HUES48 (cell line): ENCODE measurements around the gene IFT25.
A peak's percentile ranks its signal among the peaks of the same experiment; 100 is the strongest.

Experiments
- H3K27ac ChIP-seq: one replicate; pipeline ENCODE4 v1.7.0; 2013; ENCODE audit warnings: low read depth, low read length, inconsistent platforms
- H3K27me3 ChIP-seq: 2 replicates; pipeline ENCODE4 v1.6.1; 2013; ENCODE audit warnings: mild to moderate bottlenecking, low read length; ENCODE audit not compliant: control insufficient read depth, insufficient read depth
- H3K36me3 ChIP-seq: 2 replicates; pipeline ENCODE4 v1.6.1; 2013; ENCODE audit warnings: low read length; ENCODE audit not compliant: control insufficient read depth, insufficient read depth
- H3K4me1 ChIP-seq: 2 replicates; pipeline ENCODE4 v1.6.1; 2013; ENCODE audit warnings: mild to moderate bottlenecking, low read length; ENCODE audit not compliant: control insufficient read depth, insufficient read depth
- H3K4me3 ChIP-seq: 2 replicates; pipeline ENCODE4 v1.5.1; 2013; ENCODE audit warnings: mild to moderate bottlenecking, low read depth, low read length
- H3K9ac ChIP-seq: 2 replicates; pipeline ENCODE4 v1.6.1; 2013; ENCODE audit warnings: mild to moderate bottlenecking, low read depth, low read length, moderate library complexity
- H3K9me3 ChIP-seq: 2 replicates; pipeline ENCODE4 v1.6.1; 2013; ENCODE audit warnings: low read length; ENCODE audit not compliant: control insufficient read depth, insufficient read depth

Gene IFT25

DNA sequence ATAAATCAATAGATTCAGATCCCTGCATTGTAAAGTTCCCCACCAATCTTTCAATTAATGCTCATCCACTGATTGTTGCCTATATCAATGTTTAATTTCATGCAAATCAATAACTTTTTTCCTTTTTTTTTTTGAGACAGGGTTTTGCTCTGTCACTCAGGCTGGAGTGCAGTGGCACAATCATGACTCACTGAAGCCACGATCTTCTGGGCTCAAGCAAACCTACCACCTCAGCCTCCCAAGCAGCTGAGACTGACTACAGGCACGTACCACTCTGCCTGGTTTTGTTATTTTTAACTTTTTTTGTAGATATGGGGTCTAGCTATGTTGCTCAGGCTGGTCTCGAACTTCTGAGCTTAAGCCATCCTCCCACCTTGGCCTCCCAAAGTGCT lies 25.8 kb downstream of the IFT25 start:
- Histone ChIP-seq H3K27me3 (no peaks in the 10 kb centered on the region), H3K9ac (no peak overlapping the region), H3K27ac (no peak overlapping the region), H3K36me3 (peaks cover 22% of the 10 kb centered on the region), H3K4me1 (peaks cover 5% of the 10 kb centered on the region; the same call in 1 of the 2 replicates), H3K9me3 (no peaks in the 10 kb centered on the region), H3K4me3 (no peak overlapping the region)

- no peak overlapping the region for H3K9ac ChIP-seq
- no peak overlapping the region for H3K4me3 ChIP-seq
- H3K9me3 ChIP-seq, result no peaks in the 10 kb centered on the region
- no peak overlapping the region for H3K27ac ChIP-seq
- no peaks in the 10 kb centered on the region for H3K27me3 ChIP-seq
- H3K36me3 ChIP-seq, result peaks cover 16% of the 10 kb centered on the region
- peaks cover 19% of the 10 kb centered on the region for H3K4me1 ChIP-seq
These were observed 27.2 kb downstream of the IFT25 start for GRCh38 chr1:53918343-53918742.

DNA sequence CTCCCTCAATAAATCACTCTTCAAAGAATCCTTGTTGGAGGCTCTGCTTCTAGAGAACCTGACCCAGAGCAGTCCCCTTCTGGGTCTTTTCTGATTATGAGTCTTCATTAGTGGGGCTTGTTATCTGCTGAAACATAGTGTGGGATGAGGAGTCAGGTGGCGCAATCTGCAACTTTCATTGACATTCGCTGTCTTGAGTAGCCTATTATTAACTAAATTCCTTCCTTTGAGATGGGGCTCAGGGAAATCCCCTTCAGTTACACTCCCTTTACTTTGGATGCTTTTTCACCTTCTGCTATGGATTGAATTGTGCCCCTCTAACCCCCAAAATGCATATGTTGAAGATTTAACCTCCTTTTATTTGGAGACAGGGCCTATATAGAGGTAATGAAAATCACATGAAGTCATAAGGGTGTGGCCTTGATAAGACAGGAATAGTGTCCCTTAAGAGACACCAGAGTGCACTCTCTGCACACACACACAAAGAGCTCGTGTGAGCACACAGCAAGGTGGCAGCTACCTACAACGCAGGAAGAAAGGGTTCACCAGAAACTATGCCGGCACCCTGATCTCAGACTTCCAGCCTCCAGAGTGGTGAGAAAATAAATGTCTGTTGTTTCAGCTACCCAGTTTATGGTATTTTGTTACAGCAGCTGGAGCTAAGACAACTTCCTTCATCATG lies 32.0 kb downstream of the IFT25 start:
- no peak overlapping the region for H3K9ac ChIP-seq
- no peaks in the 10 kb centered on the region for H3K27me3 ChIP-seq
- H3K36me3 ChIP-seq, result no peaks in the 10 kb centered on the region
- H3K27ac ChIP-seq, result peak overlapping the region; percentile 56
- H3K9me3 ChIP-seq, result no peaks in the 10 kb centered on the region
- peaks cover 25% of the 10 kb centered on the region for H3K4me1 ChIP-seq
- H3K4me3 ChIP-seq, result no peak overlapping the region

GRCh38 chr1:53911442-53911841 lies 34.1 kb downstream of the IFT25 start:
- H3K4me1 ChIP-seq, result peaks cover 25% of the 10 kb centered on the region
- no peak overlapping the region for H3K9ac ChIP-seq
- H3K27ac ChIP-seq, result no peak overlapping the region
- H3K4me3 ChIP-seq, result no peak overlapping the region
- no peaks in the 10 kb centered on the region for H3K9me3 ChIP-seq
- no peaks in the 10 kb centered on the region for H3K27me3 ChIP-seq
- H3K36me3 ChIP-seq, result no peaks in the 10 kb centered on the region

- H3K27me3 ChIP-seq, result no peaks in the 10 kb centered on the region
- H3K27ac ChIP-seq, result no peak overlapping the region
- no peaks in the 10 kb centered on the region for H3K36me3 ChIP-seq
- H3K4me3 ChIP-seq, result no peak overlapping the region
- H3K9me3 ChIP-seq, result no peaks in the 10 kb centered on the region
- H3K4me1 ChIP-seq, result peaks cover 22% of the 10 kb centered on the region
- H3K9ac ChIP-seq, result no peak overlapping the region
These were observed 35.6 kb downstream of the IFT25 start for GRCh38 chr1:53909946-53910345.

- Histone ChIP-seq H3K36me3 (no peaks in the 10 kb centered on the region), H3K9ac (no peak overlapping the region), H3K4me1 (no peaks in the 10 kb centered on the region), H3K9me3 (no peaks in the 10 kb centered on the region), H3K27me3 (no peaks in the 10 kb centered on the region), H3K27ac (no peak overlapping the region), H3K4me3 (no peak overlapping the region)
These were observed 39.4 kb downstream of the IFT25 start for GRCh38 chr1:53906121-53906520.

- Histone ChIP-seq H3K27ac (no peak overlapping the region), H3K36me3 (no peaks in the 10 kb centered on the region), H3K9ac (no peak overlapping the region), H3K4me3 (no peak overlapping the region), H3K9me3 (no peaks in the 10 kb centered on the region), H3K4me1 (no peaks in the 10 kb centered on the region), H3K27me3 (no peaks in the 10 kb centered on the region)
These were observed 40.0 kb downstream of the IFT25 start for GRCh38 chr1:53905509-53905908.

- Histone ChIP-seq H3K27me3 (no peaks in the 10 kb centered on the region), H3K9me3 (no peaks in the 10 kb centered on the region), H3K4me3 (no peak overlapping the region), H3K36me3 (no peaks in the 10 kb centered on the region), H3K4me1 (no peaks in the 10 kb centered on the region), H3K27ac (no peak overlapping the region), H3K9ac (no peak overlapping the region)
These were observed 43.0 kb downstream of the IFT25 start for GRCh38 chr1:53902235-53903138.

- Histone ChIP-seq H3K9ac (no peak overlapping the region), H3K4me3 (no peak overlapping the region), H3K36me3 (no peaks in the 10 kb centered on the region), H3K27me3 (no peaks in the 10 kb centered on the region), H3K27ac (no peak overlapping the region), H3K9me3 (no peaks in the 10 kb centered on the region), H3K4me1 (no peaks in the 10 kb centered on the region)
These were observed 45.8 kb downstream of the IFT25 start for GRCh38 chr1:53899708-53900107.

- Histone ChIP-seq H3K36me3 (no peaks in the 10 kb centered on the region), H3K9me3 (no peaks in the 10 kb centered on the region), H3K9ac (no peak overlapping the region), H3K27ac (no peak overlapping the region), H3K4me3 (no peak overlapping the region), H3K4me1 (no peaks in the 10 kb centered on the region), H3K27me3 (no peaks in the 10 kb centered on the region)
These were observed 46.3 kb downstream of the IFT25 start for GRCh38 chr1:53899206-53899628.

GRCh38 chr1:53896635-53897229 lies 48.8 kb downstream of the IFT25 start:
- H3K4me3 ChIP-seq, result no peak overlapping the region
- H3K27ac ChIP-seq, result no peak overlapping the region
- no peaks in the 10 kb centered on the region for H3K36me3 ChIP-seq
- H3K9ac ChIP-seq, result no peak overlapping the region
- no peaks in the 10 kb centered on the region for H3K27me3 ChIP-seq
- no peaks in the 10 kb centered on the region for H3K4me1 ChIP-seq
- H3K9me3 ChIP-seq, result no peaks in the 10 kb centered on the region
